Measurements from ENCODE around the gene AHDC1.
"Not testable (repeated sequence)": the region's sequence is repeated elsewhere in the genome, so short reads cannot be mapped to it uniquely, and the experiment has no call there.

AHDC1 gene

DNA sequence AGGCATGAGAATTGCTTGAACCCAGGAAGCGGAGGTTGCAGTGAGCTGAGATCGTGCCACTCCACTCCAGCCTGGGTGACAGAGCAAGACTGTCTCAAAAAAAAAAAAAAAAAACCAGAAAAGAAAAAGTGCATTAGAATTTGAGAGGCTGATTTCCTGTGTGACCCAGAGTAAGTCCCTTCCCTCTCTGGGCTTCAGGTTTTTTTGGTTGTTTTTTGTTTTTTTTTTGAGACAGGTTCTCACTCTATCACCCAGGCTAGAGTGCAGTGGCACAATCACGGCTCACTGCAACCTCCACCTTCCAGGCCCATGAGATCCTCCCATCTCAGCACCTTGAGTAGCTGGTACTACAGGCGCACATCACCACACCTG lies 65.7 kb downstream of the AHDC1 start:
- not testable (repeated sequence) for FAIRE-seq; DNase-seq (ENCODE audit: insufficient read length, low spot score)

DNA sequence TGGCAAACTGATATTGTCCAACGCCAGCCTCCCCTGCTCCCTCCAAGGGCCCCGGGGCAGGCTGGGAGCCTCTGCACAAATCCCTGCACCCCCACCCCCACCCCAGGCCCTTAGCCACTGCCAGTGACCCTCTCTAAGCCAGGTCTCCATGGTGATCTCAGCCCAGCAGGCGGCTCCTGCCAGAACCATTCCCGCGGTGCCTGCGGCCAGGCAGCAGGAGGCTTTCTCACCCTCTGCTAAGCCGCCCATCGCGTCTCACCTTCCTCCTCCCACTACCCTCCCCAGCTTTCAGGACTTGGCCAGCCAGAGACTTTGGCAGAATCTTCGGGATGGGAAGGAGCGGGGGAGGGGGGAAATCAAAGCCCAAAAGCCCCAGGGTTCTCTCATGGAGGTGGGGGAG lies 67.2 kb downstream of the AHDC1 start:
- DNase-seq (ENCODE audit: insufficient read length, low spot score) (no peak), FAIRE-seq (no peak)

DNA sequence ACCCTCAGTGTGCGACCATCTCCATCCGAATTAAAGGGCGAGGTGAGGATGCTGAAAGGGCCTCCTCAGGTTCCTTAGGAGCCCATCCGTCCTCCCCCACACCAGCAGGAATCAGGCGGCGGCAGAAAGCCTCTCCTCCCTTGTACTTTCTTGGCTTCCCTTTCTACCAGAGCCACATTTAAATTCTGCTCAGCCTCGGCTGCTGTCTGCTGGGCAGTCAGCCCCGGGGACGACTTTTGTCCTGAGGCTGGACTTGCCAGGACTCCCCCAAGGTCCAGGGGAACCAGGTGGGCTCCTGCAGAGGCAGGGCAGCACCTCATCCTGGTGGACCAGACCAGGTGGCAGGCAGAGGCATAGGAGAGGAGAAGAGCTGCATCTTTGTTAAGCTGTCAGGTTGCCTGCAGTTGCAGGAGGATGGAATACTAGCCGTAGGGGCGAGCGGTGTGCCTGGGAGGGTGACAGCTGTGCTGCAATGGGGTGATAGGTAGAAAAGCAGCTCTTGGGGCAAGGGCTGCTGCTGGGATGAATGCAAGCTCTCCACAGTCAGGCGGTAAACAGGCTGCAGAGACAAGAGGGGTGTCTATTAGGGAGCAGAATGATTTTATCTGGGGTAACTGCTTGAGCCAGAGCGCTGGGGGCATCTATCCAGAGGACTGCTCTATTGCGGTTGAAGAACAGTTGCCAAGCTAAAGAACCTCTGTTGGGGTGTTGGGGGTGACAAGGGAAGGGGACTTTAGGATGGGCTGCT lies 67.8 kb downstream of the AHDC1 start:
- no peak for DNase-seq (ENCODE audit: insufficient read length, low spot score)
- FAIRE-seq = no peak

- DNase-seq (ENCODE audit: insufficient read length, low spot score) (no peak), FAIRE-seq (no peak)
Observed at GRCh38 chr1:27535386-27535785, 68.6 kb downstream of the AHDC1 start.

DNA sequence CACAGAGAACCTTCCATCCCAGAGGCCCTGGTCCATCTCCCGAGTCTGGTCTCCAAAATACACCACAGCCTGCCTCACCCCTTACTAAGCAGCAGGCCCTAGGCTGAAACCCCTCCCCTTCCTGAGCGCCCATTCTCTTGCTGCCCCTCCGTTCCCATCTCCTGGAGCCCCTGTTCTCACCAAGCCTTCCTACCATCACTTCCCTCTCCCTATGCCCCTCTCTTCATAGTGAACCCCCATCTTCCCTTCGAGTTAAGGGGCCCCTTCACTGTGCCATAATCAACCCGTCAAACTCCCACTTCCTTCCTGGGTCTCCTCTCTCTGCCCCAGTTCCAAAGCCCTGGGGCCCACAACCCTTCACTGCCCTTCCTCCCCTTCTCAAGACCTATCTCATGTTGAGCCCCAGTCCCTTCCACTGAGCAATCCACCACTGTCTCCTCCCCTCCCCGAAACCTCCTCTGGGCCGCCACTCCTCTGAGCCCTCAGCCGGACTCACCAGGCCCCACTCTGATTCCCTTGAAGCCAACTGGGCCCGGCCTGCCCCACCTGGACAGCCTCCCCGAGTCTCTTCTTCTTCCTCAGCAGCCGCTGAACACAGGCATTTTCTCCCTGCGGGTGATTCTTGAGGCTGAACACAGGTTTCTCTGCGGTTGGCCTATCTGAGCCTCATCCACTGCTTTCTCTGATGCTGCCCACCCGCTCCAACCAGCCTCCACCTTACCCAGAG lies 71.8 kb downstream of the AHDC1 start:
- DNase-seq (ENCODE audit: insufficient read length, low spot score) (no peak), FAIRE-seq (no peak)

DNA sequence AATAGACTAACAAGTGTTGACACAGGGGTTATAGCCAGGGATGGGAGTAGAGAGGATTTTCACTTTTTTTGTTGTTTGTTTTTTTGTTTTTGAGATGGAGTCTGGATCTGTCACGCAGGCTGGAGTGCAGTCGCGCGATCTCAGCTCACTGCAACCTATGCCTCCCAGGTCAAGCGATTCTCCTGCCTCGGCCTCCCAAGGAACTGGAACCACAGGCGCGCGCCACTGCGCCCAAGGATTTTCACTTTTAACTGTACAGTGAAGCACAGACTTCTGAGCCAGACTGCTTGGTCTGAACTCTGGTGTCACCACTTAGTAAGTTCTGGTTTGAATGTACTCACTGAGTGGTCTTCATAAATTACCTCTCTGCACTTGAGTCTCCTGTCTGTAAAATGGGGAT lies 73.8 kb downstream of the AHDC1 start:
- no peak for FAIRE-seq
- DNase-seq (ENCODE audit: insufficient read length, low spot score) = no peak

DNA sequence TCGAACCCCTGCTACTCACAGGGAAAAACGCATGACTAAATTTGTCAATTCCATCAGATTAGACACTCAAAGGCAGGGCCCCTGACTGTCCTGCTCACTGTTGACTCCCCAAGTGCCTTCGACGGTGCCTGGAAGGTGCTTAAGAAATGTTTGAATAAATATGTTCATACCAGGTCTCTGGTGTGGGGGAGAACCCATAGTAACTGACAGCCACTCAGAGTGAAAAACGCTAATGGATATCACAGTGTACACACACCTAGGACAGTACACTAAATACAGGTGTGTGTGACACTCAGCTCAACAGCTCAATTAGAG lies 74.3 kb downstream of the AHDC1 start:
- DNase-seq (ENCODE audit: insufficient read length, low spot score) (no peak), FAIRE-seq (no peak)

DNA sequence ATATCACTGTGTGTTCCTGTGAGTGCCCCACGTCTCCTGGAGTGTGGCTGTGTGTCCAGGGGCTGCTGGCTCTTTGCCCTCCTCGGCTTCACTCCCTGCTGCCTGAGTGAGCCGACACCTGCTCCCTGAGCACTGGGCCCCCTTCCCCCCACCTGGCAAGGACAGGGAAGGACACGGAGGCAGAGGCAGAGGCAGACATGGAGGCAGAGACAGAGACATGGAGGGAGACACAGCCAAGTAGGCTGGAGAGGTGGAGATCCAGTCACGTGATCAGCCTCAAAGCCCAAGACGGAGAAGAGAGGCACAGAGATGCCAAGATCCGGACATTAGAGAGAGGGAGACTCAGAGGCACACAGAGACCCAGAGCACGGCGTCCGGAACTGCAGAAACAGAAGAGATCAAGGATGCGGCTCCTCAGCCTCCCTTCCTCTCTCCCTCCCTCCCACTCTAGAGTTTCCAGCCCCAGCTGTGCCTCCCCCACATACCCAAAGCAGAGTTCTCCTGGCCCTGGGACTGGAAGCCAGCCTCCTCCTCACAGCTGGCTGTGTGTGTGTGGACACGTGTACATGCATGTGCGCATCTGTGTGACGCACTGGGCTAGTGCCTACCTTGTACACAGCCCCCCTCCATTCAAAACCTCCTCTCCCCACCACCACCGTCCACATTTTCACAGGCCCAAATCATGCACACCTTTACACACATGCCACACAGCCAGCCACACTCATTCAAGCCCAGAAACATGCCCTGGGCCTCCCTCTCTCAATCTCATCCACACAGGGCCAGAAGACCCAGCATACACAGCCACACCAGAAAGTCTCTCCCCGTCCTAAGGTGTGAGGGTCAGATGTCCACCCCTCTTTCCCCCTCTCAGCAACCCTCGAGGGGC lies 74.9 kb downstream of the AHDC1 start:
- DNase-seq (ENCODE audit: insufficient read length, low spot score) = no peak

DNA sequence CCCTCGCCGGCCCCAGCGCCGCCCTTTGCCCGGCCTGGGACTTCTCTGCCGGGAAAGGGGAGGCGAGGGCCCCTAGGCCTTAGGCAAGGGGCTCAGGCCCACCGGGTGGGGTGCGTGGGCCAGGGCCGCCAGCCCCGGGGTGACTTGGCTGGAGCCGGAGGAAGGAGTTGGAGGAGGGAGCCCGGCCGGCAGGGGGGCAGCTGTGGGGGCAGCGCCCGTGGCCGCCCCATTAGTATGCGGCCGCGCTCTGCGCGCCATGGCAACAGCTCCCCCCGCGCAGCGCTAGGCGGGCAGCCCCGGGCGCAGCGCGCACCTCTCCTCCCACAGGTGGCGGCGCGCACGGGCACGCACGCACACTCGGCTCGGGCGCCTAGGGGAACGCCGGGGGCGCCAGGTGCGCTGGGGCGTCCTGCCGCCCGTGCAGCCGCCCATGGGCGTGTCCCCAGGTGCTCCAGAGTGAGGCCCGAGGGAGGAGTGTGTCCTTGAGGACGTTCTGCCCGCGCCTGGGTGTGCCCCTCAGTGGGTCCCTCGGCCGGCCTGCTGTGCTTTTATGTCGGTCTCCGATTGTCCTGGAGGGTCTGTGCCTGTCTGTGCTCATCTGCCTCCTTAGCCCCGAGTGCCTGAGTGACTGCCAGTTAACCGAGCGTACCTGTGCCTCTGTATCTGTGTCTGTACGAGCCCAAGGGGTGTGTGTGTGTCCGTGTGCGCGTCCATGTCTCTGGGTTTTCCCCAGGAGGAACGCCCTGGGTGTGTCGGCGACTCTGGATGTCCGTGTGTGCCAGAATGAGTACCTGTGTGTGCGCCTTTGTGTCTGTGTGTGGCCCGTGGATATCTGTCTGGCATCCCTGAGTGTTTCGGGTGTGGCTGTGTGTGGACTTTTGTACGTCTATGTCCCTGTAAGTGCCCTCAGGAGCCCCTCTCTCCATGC lies 75.8 kb downstream of the AHDC1 start:
- no peak for FAIRE-seq
- no peak for DNase-seq (ENCODE audit: insufficient read length, low spot score)

More for the DNA sequence above, 74.9 kb downstream of the AHDC1 start:
- FAIRE-seq = no peak

GRCh38 chr1:27527223-27527889 lies 76.6 kb downstream of the AHDC1 start:
- DNase-seq (ENCODE audit: insufficient read length, low spot score) (peak; percentile 68), FAIRE-seq (no peak)

DNA sequence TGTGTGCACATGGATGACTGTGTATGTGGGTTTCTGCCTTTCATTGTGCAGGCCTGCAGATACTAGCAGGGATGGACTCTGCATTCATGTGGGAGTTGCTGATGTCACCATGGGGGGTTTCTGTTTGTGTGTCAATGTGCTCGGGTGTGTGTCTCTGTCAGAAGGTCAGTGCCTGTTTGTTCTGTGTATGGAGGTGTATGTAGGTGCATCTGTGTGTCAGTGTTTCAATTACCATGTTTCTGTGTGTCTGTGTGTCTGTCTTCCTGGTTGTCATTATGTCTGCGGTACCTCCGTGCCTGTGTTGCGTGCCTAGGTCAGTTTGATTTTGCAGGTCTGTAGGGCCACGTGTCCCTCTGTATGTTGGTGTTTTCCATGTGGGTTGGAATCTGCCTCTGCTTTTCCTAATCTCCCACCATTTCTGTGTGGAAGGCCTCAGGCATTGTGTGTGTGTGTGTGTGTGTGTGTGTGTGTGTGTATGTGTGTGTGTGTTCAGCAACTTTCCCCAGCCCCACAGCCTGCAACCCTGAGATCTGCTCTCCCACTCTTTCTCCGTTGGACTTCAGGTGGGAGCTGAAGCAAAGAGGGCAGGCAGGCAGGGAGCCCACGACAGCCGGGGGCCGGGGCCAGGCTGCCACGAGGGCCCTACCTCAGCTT lies 77.2 kb downstream of the AHDC1 start:
- no peak for FAIRE-seq
- no peak for DNase-seq (ENCODE audit: insufficient read length, low spot score)

GRCh38 chr1:27525296-27526272 lies 78.4 kb downstream of the AHDC1 start:
- peak; percentile 86 for FAIRE-seq
- DNase-seq (ENCODE audit: insufficient read length, low spot score) = peak; percentile 86

- FAIRE-seq (no peak), DNase-seq (ENCODE audit: insufficient read length, low spot score) (no peak)
Observed at GRCh38 chr1:27523337-27524020, 80.5 kb downstream of the AHDC1 start.

- DNase-seq (ENCODE audit: insufficient read length, low spot score) (no peak), FAIRE-seq (no peak)
Observed at GRCh38 chr1:27522432-27523336, 81.3 kb downstream of the AHDC1 start.

DNA sequence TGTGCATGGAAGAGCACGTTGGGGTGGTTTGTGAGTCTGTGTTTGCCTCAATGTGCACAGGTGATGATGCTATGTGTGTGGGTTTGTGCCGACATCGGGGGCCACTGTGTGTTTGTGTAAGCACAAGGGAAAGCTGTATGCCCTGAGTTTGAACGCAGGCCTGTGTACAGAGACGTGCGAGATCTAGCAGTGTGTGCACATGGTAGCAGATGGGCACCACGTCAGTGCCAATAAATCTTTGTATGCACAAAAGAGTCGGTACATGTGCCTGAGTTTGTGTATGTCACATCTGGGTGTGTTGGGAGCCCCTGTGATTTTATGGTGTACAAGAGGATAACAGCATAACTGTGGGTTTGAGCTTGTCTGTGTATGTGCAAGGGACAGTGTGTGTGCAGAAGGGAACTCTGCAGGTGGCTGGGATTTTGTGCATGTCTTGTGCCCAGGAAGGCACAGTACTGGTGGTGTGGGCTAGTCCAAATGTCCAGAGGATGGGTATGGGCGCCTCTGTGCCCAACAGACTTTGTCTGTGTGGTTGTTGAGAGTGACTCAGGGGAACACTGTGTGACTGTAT lies 82.0 kb downstream of the AHDC1 start:
- DNase-seq (ENCODE audit: insufficient read length, low spot score) (no peak), FAIRE-seq (no peak)

DNA sequence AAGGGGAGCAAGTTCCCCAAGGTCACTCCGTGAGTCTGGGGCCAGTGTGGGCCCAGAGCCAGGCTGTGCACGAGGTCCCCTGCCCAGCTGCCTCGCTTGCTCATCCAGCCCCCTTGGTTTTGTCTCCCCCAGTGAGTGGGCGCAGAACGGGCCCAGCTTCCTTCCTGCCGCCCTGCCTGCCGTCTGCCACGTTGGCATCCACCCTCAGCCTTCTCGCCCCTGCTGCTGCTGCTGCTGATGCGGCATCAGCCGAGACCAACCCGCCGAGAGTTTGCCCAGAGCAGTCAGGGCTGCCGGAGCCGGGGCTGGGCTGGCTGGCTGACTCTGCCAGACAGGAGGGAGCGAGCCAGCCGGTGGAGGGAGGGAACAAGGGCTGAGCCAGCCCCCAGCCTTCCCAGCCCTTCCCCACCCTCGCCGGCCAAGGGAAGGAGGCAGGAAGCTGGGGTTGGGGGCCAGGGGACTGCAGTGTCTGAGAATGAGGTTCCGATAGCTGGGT lies 82.6 kb downstream of the AHDC1 start:
- FAIRE-seq (no peak), DNase-seq (ENCODE audit: insufficient read length, low spot score) (no peak)

Data from GM19239 (cell line).